Measurements from ENCODE around the gene RDH13. TPM values are rescaled to one million over a fixed set of nuclear protein-coding genes. Genes with fewer than 3 reads are reported as not detected.
"Not testable (repeated sequence)": the region's sequence is repeated elsewhere in the genome, so short reads cannot be mapped to it uniquely, and the experiment has no call there.

The RDH13 gene
- total RNA-seq, 4 donors from 2014 or later, result 6.3 to 25.7 (median 12.7) TPM

GRCh38 chr19:55005684-55006488 is 57.1 kb downstream of the RDH13 start:
- Histone ChIP-seq H3K36me3 (no peaks in the 10 kb centered on the region), H3K4me3 (peak overlapping the region in 2 of 4 donors; percentile 33 to 47), H3K9me3 (peaks cover 0 to 22% (median 0%) of the 10 kb centered on the region in 4 donors), H3K4me1 (no peaks in the 10 kb centered on the region), H3K27ac (no peak overlapping the region), H3K27me3 (no peaks in the 10 kb centered on the region)
- peak in 1 of 2 donors; percentile 26 for DNase-seq (ENCODE audit: low spot score in 2 of 2)
- TF ChIP-seq POLR2A (IDR thresholded peaks at IDR 0.05), result no peak
- TF ChIP-seq CTCF (IDR thresholded peaks at IDR 0.05), result no peak
- peak in 1 of 2 donors; percentile 39 for TF ChIP-seq EP300 (IDR thresholded peaks at IDR 0.05)
- WGBS, 2 donors, result 57 to 66% methylated on average over 10 of the region's 10 CpGs

GRCh38 chr19:55000761-55001160 is 62.2 kb downstream of the RDH13 start:
- no peak overlapping the region for H3K4me3 ChIP-seq
- TF ChIP-seq EP300 (IDR thresholded peaks at IDR 0.05) (no peak), CTCF (IDR thresholded peaks at IDR 0.05) (no peak), POLR2A (IDR thresholded peaks at IDR 0.05) (no peak)
- 69 to 79% methylated on average over 5 of the region's 5 CpGs for WGBS, 2 donors
- H3K9me3 ChIP-seq, result peaks cover 0 to 21% (median 0%) of the 10 kb centered on the region in 4 donors
- H3K27me3 ChIP-seq, result no peaks in the 10 kb centered on the region
- no peaks in the 10 kb centered on the region for H3K4me1 ChIP-seq
- DNase-seq (ENCODE audit: low spot score in 2 of 2), result no peak
- H3K27ac ChIP-seq, result no peak overlapping the region
- no peaks in the 10 kb centered on the region for H3K36me3 ChIP-seq

GRCh38 chr19:54998751-54999239 is 64.2 kb downstream of the RDH13 start:
- H3K27me3 ChIP-seq; H3K36me3 ChIP-seq; DNase-seq (ENCODE audit: low spot score in 2 of 2); H3K4me3 ChIP-seq; H3K9me3 ChIP-seq; H3K4me1 ChIP-seq; H3K27ac ChIP-seq: not testable (repeated sequence)
- 78 to 83% methylated on average over 17 to 21 of the region's 23 CpGs for WGBS, 2 donors

- Histone ChIP-seq H3K36me3 (no peaks in the 10 kb centered on the region), H3K4me3 (no peak overlapping the region), H3K4me1 (no peaks in the 10 kb centered on the region), H3K27me3 (no peaks in the 10 kb centered on the region), H3K9me3 (peaks cover 0 to 15% (median 0%) of the 10 kb centered on the region in 4 donors), H3K27ac (no peak overlapping the region)
- no peak for DNase-seq (ENCODE audit: low spot score in 2 of 2)
- 73 to 78% methylated on average over 3 of the region's 3 CpGs for WGBS, 2 donors
- TF ChIP-seq EP300 (IDR thresholded peaks at IDR 0.05) (no peak), POLR2A (IDR thresholded peaks at IDR 0.05) (no peak), CTCF (IDR thresholded peaks at IDR 0.05) (no peak)
Measured at GRCh38 chr19:54995561-54995960, 67.4 kb downstream of the RDH13 start.

Other genes starting within 250 kb of the RDH13 start
- gene KIR3DL1, start 246.7 kb downstream of the RDH13 start, total RNA-seq, result under 1 TPM in 1 of 4 donors, not detected in 3; 0.22 TPM
- gene KIR2DS4, start 230.5 kb downstream of the RDH13 start, total RNA-seq, result not detected
- not detected for gene KIR3DL2, start 212.7 kb downstream of the RDH13 start, total RNA-seq
- 1 to 10 TPM in 1 of 4 donors, not detected in 3; 2.1 TPM for gene FCAR, start 188.9 kb downstream of the RDH13 start, total RNA-seq
- 1 to 10 TPM in 1 of 4 donors, not detected in 3; 4.6 TPM for gene NCR1, start 157.0 kb downstream of the RDH13 start, total RNA-seq
- not detected for gene NLRP7, start 115.6 kb downstream of the RDH13 start, total RNA-seq
- under 1 TPM in 1 of 4 donors, not detected in 3; under 0.01 TPM for gene NLRP2, start 96.8 kb downstream of the RDH13 start, total RNA-seq
- 1 to 10 TPM in 1 of 4 donors, not detected in 3; 1.5 TPM for gene GP6, start 24.9 kb downstream of the RDH13 start, total RNA-seq
- gene EPS8L1, start 12.7 kb upstream of the RDH13 start, total RNA-seq, result 1 to 10 TPM in 1 of 4 donors, under 1 TPM in 1, not detected in 2; 0.44 to 1.2 TPM
- gene PPP1R12C, start 54.5 kb upstream of the RDH13 start, total RNA-seq, result 100 to 1,000 TPM; 113 to 270 (median 180) TPM
- gene TNNT1, start 86.1 kb upstream of the RDH13 start, total RNA-seq, result 1 to 10 TPM in 1 of 4 donors, under 1 TPM in 1, not detected in 2; 0.90 to 1.5 TPM
- not detected for gene TNNI3, start 94.6 kb upstream of the RDH13 start, total RNA-seq
- gene DNAAF3, start 103.5 kb upstream of the RDH13 start, total RNA-seq, result 1 to 10 TPM in 2 of 4 donors, not detected in 2; 1.2 to 2.7 TPM
- not detected for gene SYT5, start 117.1 kb upstream of the RDH13 start, total RNA-seq
- gene PTPRH, start 146.4 kb upstream of the RDH13 start, total RNA-seq, result 1 to 10 TPM; 1.2 to 3.9 (median 2.1) TPM
- gene TMEM86B, start 165.6 kb upstream of the RDH13 start, total RNA-seq, result 1 to 10 TPM in 3 of 4 donors, under 1 TPM in 1; 0.44 to 8.6 (median 3.0) TPM
- 10 to 100 TPM; 35.4 to 56.7 (median 40.7) TPM for gene PPP6R1, start 195.9 kb upstream of the RDH13 start, total RNA-seq
- 10 to 100 TPM; 33.7 to 49.6 (median 40.5) TPM for gene HSPBP1, start 217.0 kb upstream of the RDH13 start, total RNA-seq
- 1 to 10 TPM; 4.6 to 6.9 (median 5.9) TPM for gene BRSK1, start 220.8 kb upstream of the RDH13 start, total RNA-seq